HL-60 (cell line): ENCODE results near the gene PCBP2.
"Not testable (repeated sequence)": the region's sequence is repeated elsewhere in the genome, so short reads cannot be mapped to it uniquely, and the experiment has no call there.

Experiments
- DNase-seq, 2 experiments: peaks; one replicate each; pipeline ENCODE4 v3.0.0-alpha.2; 2010 to 2020; ENCODE audit warnings: low read depth in 1 of 2, low spot score in 1 of 2
- H3K27ac ChIP-seq: fragments of 250-450 bp; sonication (Bioruptor Pico); replicated peaks from 2 replicates; pipeline ENCODE4 v1.5.1; 2020; ENCODE audit warnings: mild to moderate bottlenecking, moderate library complexity
- H3K27me3 ChIP-seq: fragments of 250-450 bp; sonication (Bioruptor Pico); 2 replicates; pipeline ENCODE4 v1.5.1; 2021; ENCODE audit warnings: mild to moderate bottlenecking, moderate library complexity; ENCODE audit not compliant: insufficient read depth, poor library complexity, severe bottlenecking
- H3K4me3 ChIP-seq: replicated peaks from 2 replicates; pipeline ENCODE4 v1.5.1; 2011; ENCODE audit warnings: mild to moderate bottlenecking, control low read depth, low read length; ENCODE audit not compliant: insufficient read depth
- GABPA ChIP-seq: IDR thresholded peaks from 2 replicates; pipeline ENCODE4 v1.6.1; 2012; ENCODE audit warnings: low read depth
- POLR2AphosphoS5 ChIP-seq: IDR thresholded peaks from 2 replicates; pipeline ENCODE4 v1.6.1; 2012; ENCODE audit warnings: low read depth
- SPI1 ChIP-seq: IDR thresholded peaks from 2 replicates; pipeline ENCODE4 v1.6.1; 2012; ENCODE audit warnings: low read depth, mild to moderate bottlenecking, borderline replicate concordance
- TF ChIP-seq, protein P1 (sequence below): IDR thresholded peaks from one replicate; pipeline ENCODE4 v1.5.1; 2011; ENCODE audit warnings: low read length, control low read depth, inconsistent platforms; ENCODE audit not compliant: insufficient read depth
- TF ChIP-seq, protein P2 (sequence below): IDR thresholded peaks from 2 replicates; pipeline ENCODE4 v1.6.1; 2012; ENCODE audit warnings: low read depth; ENCODE audit not compliant: insufficient replicate concordance

The PCBP2 gene

DNA sequence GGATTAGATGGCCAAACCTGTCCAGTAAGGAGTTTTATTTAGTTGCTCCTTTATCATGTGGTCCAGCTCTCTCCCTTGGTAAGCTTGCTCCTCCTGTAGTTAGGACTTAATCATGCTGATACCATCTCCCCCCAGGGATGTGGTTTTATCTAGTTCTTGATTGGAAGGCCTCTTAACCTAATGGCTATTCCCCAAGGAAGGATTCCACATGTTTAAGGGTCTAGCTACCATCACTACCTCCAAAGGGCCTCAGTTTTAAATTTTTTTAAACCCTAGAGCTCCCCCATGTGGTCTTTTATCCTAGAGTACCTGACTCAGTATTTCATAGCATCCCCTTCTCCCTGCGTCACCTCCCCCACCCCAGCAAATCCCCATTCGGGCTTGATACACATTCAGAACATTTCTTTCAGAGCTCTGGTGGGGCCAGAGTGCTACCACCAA is 24.9 kb downstream of the PCBP2 start:
- no peak for TF ChIP-seq GABPA
- TF ChIP-seq, protein P1, sequence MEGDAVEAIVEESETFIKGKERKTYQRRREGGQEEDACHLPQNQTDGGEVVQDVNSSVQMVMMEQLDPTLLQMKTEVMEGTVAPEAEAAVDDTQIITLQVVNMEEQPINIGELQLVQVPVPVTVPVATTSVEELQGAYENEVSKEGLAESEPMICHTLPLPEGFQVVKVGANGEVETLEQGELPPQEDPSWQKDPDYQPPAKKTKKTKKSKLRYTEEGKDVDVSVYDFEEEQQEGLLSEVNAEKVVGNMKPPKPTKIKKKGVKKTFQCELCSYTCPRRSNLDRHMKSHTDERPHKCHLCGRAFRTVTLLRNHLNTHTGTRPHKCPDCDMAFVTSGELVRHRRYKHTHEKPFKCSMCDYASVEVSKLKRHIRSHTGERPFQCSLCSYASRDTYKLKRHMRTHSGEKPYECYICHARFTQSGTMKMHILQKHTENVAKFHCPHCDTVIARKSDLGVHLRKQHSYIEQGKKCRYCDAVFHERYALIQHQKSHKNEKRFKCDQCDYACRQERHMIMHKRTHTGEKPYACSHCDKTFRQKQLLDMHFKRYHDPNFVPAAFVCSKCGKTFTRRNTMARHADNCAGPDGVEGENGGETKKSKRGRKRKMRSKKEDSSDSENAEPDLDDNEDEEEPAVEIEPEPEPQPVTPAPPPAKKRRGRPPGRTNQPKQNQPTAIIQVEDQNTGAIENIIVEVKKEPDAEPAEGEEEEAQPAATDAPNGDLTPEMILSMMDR = peak; percentile 3
- no peak overlapping the region for H3K27ac ChIP-seq
- no peak overlapping the region for H3K4me3 ChIP-seq
- no peaks in the 10 kb centered on the region for H3K27me3 ChIP-seq
- no peak for DNase-seq

DNA sequence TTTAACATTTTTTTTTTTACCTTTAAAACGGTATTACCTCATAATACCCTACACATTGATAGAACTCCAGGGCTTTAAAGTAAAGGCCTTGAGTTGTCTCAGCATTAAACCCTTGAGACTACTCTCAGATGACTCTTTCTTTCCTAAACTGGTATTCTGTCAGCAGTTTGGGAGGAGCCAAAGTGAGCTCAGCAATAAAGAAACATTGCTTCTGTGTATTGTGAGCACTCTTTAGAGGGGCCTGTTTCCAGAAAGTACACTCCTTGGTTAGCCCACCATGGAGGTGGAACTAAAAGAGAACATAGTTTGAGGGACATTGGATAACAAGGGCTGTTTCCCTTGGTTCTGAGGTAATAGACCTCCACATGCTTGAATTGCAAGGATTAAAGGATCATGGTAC is 27.0 kb downstream of the PCBP2 start:
- no peak overlapping the region for H3K4me3 ChIP-seq
- no peak overlapping the region for H3K27ac ChIP-seq
- DNase-seq = no peak
- no peaks in the 10 kb centered on the region for H3K27me3 ChIP-seq
- TF ChIP-seq GABPA (no peak), POLR2AphosphoS5 (peak; percentile 29; the same call in 1 of the 2 replicates)
- TF ChIP-seq, protein P2, sequence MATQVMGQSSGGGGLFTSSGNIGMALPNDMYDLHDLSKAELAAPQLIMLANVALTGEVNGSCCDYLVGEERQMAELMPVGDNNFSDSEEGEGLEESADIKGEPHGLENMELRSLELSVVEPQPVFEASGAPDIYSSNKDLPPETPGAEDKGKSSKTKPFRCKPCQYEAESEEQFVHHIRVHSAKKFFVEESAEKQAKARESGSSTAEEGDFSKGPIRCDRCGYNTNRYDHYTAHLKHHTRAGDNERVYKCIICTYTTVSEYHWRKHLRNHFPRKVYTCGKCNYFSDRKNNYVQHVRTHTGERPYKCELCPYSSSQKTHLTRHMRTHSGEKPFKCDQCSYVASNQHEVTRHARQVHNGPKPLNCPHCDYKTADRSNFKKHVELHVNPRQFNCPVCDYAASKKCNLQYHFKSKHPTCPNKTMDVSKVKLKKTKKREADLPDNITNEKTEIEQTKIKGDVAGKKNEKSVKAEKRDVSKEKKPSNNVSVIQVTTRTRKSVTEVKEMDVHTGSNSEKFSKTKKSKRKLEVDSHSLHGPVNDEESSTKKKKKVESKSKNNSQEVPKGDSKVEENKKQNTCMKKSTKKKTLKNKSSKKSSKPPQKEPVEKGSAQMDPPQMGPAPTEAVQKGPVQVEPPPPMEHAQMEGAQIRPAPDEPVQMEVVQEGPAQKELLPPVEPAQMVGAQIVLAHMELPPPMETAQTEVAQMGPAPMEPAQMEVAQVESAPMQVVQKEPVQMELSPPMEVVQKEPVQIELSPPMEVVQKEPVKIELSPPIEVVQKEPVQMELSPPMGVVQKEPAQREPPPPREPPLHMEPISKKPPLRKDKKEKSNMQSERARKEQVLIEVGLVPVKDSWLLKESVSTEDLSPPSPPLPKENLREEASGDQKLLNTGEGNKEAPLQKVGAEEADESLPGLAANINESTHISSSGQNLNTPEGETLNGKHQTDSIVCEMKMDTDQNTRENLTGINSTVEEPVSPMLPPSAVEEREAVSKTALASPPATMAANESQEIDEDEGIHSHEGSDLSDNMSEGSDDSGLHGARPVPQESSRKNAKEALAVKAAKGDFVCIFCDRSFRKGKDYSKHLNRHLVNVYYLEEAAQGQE = no peak

DNA sequence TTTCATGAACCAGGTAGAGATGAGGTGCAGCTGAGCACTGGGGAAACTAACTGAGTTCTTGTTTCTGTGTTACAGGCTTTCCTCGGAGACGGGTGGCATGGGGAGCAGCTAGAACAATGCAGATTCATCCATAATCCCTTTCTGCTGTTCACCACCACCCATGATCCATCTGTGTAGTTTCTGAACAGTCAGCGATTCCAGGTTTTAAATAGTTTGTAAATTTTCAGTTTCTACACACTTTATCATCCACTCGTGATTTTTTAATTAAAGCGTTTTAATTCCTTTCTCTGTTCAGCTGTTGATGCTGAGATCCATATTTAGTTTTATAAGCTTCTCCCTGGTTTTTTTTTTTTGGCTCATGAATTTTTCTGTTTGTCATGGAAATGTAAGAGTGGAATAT is 27.4 kb downstream of the PCBP2 start:
- no peak for DNase-seq
- Histone ChIP-seq H3K27ac (no peak overlapping the region), H3K27me3 (no peaks in the 10 kb centered on the region), H3K4me3 (no peak overlapping the region)
- TF ChIP-seq GABPA (no peak), SPI1 (no peak), POLR2AphosphoS5 (no peak)
- TF ChIP-seq, protein P2 = no peak
- TF ChIP-seq, protein P1 = no peak

DNA sequence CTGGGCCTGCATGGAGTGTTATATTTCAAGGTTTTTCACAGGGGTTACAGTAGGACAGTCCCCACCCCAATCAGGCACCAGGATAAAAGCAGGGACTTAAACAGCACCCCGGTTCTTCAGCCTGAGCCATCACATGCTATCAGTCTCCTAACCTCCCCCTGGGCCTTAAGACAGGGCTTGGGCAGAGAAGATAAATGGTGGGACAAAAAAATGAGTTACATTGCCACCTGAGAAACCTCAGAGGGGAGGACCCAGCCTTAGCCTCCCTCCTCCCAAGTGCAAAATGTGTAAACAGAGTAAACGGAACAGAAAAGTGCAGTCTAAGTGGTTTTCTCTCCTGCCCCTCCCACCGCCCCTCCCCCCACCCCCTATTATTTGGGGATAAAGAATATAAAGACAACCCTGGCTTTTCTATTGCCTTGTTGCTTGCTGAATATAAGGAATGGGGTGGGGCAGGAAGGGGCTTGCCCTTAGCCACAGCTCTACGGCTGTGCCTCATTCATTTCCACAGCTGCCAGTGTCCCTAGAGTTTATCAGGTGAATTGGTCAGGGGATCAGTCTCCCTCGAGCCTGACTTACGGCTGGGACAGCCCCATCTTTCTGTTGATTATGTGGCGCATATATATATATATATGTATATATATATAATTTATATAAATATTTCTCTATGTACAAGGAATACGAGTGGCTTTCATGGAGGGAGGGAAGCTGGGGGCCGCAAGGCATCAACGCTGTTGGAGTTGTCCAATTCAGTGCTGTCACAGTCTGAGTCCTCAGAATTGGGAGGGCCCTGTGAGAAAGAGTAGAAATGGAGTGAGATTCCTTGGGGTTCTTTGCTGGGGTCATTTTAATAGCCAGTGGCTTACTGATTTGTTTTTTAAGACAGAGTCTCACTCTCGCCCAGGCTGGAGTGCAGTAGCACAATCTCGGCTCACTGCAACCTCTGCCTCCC is 28.9 kb downstream of the PCBP2 start:
- DNase-seq = no peak
- Histone ChIP-seq H3K27ac (no peak overlapping the region), H3K4me3 (no peak overlapping the region), H3K27me3 (no peaks in the 10 kb centered on the region)
- TF ChIP-seq, protein P1 = no peak
- TF ChIP-seq SPI1 = no peak
- no peak for TF ChIP-seq GABPA
- TF ChIP-seq POLR2AphosphoS5 = no peak
- TF ChIP-seq, protein P2 = no peak

DNA sequence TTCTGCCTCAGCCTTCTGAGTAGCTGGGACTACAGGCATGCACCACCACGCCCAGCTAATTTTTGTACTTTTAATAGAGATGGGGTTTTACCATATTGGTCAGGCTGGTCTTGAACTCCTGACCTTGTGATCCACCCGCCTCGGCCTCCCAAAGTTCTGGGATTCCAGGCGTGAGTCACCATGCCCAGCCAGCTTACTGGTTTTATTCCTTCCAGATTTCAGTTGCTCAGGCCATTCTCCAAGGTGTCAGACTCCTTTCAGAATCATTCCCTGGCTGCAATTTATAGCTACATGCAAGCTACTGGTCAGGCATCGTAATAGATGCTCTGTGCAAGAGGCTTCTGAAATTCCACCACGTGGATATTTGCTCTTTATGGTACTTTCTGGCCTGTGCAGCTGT is 29.6 kb downstream of the PCBP2 start:
- not testable (repeated sequence) for H3K4me3 ChIP-seq, DNase-seq, H3K27ac ChIP-seq, H3K27me3 ChIP-seq
